ENCODE measurements around the gene AJAP1. TPM values are rescaled to one million over a fixed set of nuclear protein-coding genes. Genes with fewer than 3 reads are reported as not detected.

The AJAP1 gene
- total and polyA plus RNA-seq, 2 of the 13 experiments (the other 11 are each of a cell fraction or from before 2014, with no cell fraction given) = not detected

- TF ChIP-seq ZBTB40 (IDR thresholded peaks at IDR 0.05) = no peak
- TF ChIP-seq ZBTB40 (CRISPR knock-in tag; IDR thresholded peaks at IDR 0.05) = no peak
- no peak for TF ChIP-seq ZNF891 (CRISPR knock-in tag; IDR thresholded peaks at IDR 0.05)
- no peak for TF ChIP-seq ZSCAN22 (CRISPR knock-in tag; IDR thresholded peaks at IDR 0.05)
Observed at GRCh38 chr1:4636186-4636585, 18.2 kb upstream of the AJAP1 start (continued).
